Stimulated activated CD8-positive, alpha-beta memory T cell treated with anti-CD3 and anti-CD28 coated beads, Interleukin-12 subunit alpha, Interleukin-12 subunit beta, amount 100 ng/mL, for 24 hours (primary cell): ENCODE data around the gene ASB1.
"Not testable (repeated sequence)": the region's sequence is repeated elsewhere in the genome, so short reads cannot be mapped to it uniquely, and the experiment has no call there.

ENCODE experiments used
- DNase-seq: peaks from one replicate; pipeline ENCODE4 v3.0.0-alpha.2; 2020; ENCODE audit errors: extremely low read depth

Gene ASB1

GRCh38 chr2:238403632-238404405, 22.9 kb upstream of the ASB1 start:
- DNase-seq: no peak

- no peak for DNase-seq
Measured at GRCh38 chr2:238404406-238405216, 22.1 kb upstream of the ASB1 start.

- DNase-seq: not testable (repeated sequence)
Measured at GRCh38 chr2:238405217-238405555, 21.5 kb upstream of the ASB1 start.

- DNase-seq: no peak
Measured at GRCh38 chr2:238406221-238406997, 20.3 kb upstream of the ASB1 start.

GRCh38 chr2:238406998-238407285, 19.8 kb upstream of the ASB1 start:
- no peak for DNase-seq

GRCh38 chr2:238407566-238407965, 19.2 kb upstream of the ASB1 start:
- no peak for DNase-seq

- no peak for DNase-seq
Measured at GRCh38 chr2:238408615-238409340, 17.9 kb upstream of the ASB1 start.

GRCh38 chr2:238409341-238410199, 17.2 kb upstream of the ASB1 start:
- DNase-seq: no peak

- no peak for DNase-seq
Measured at GRCh38 chr2:238412067-238412767, 14.5 kb upstream of the ASB1 start.

- no peak for DNase-seq
Measured at GRCh38 chr2:238413368-238413767, 13.4 kb upstream of the ASB1 start.

GRCh38 chr2:238415036-238415764, 11.5 kb upstream of the ASB1 start:
- DNase-seq: no peak

GRCh38 chr2:238415893-238416292, 10.8 kb upstream of the ASB1 start:
- DNase-seq: no peak

GRCh38 chr2:238418196-238418998, 8.3 kb upstream of the ASB1 start:
- DNase-seq: no peak

GRCh38 chr2:238418999-238419546, 7.7 kb upstream of the ASB1 start:
- no peak for DNase-seq

- DNase-seq: no peak
Measured at GRCh38 chr2:238420442-238420841, 6.3 kb upstream of the ASB1 start.

GRCh38 chr2:238420878-238421694, 5.6 kb upstream of the ASB1 start:
- no peak for DNase-seq

GRCh38 chr2:238421695-238422035, 5.1 kb upstream of the ASB1 start:
- DNase-seq: no peak

GRCh38 chr2:238422285-238422684, 4.4 kb upstream of the ASB1 start:
- no peak for DNase-seq
